Smooth muscle cell (in vitro differentiated cells): ENCODE results near the gene TAF9. TPM values are rescaled to one million over a fixed set of nuclear protein-coding genes. Genes with fewer than 3 reads are reported as not detected.

ENCODE experiments used
- DNase-seq: peaks from one replicate; lab custom pipeline; 2025; ENCODE audit not compliant: unreplicated experiment; lab: John Stamatoyannopoulos, UW
- H2AFZ ChIP-seq: fragments of 200-600 bp; sonication (generic); 2 replicates; pipeline ENCODE4 v1.6.0; 2016; ENCODE audit warnings: antibody characterized with exemption, low read depth, mild to moderate bottlenecking
- H3F3A ChIP-seq: fragments of 200-600 bp; sonication (generic); 2 replicates; pipeline ENCODE4 v1.6.0; 2017; ENCODE audit warnings: antibody characterized with exemption, low read depth
- H3K27ac ChIP-seq: fragments of 200-600 bp; sonication (generic); 2 replicates; pipeline ENCODE4 v1.5.1; 2016; ENCODE audit warnings: low read depth, mild to moderate bottlenecking
- H3K27me3 ChIP-seq: fragments of 200-600 bp; sonication (generic); 2 replicates; pipeline ENCODE4 v1.6.1; 2016; ENCODE audit warnings: low read depth, mild to moderate bottlenecking
- H3K36me3 ChIP-seq: fragments of 200-600 bp; sonication (generic); 2 replicates; pipeline ENCODE4 v1.5.1; 2016; ENCODE audit warnings: low read depth
- H3K4me1 ChIP-seq: fragments of 200-600 bp; sonication (generic); 2 replicates; pipeline ENCODE4 v1.5.1; 2016; ENCODE audit warnings: low read depth
- H3K4me2 ChIP-seq: fragments of 200-600 bp; sonication (generic); 2 replicates; pipeline ENCODE4 v1.6.0; 2016; ENCODE audit warnings: mild to moderate bottlenecking
- H3K4me3 ChIP-seq: fragments of 200-600 bp; sonication (generic); 2 replicates; pipeline ENCODE4 v1.5.1; 2016; ENCODE audit warnings: mild to moderate bottlenecking
- H3K79me2 ChIP-seq: fragments of 200-600 bp; sonication (generic); 2 replicates; pipeline ENCODE4 v1.6.0; 2016; ENCODE audit warnings: low read depth, mild to moderate bottlenecking
- H3K9ac ChIP-seq: fragments of 200-600 bp; sonication (generic); 2 replicates; pipeline ENCODE4 v1.6.0; 2016; ENCODE audit warnings: low read depth
- H3K9me3 ChIP-seq: fragments of 200-600 bp; sonication (generic); replicated peaks from 2 replicates; pipeline ENCODE4 v1.5.1; 2016; ENCODE audit warnings: low read depth
- H4K20me1 ChIP-seq: fragments of 200-600 bp; sonication (generic); 2 replicates; pipeline ENCODE4 v1.6.0; 2016; ENCODE audit warnings: low read depth
- WGBS: methylation state at CpG from one replicate; pipeline ENCODE4 v1.1.7; 2016; ENCODE audit warnings: low lambda C conversion rate; 5-methylcytosine and 5-hydroxymethylcytosine counted together
- polyA plus RNA-seq: library from polyadenylated mRNA; unstranded; fragments of >200 nt; fragmentation: Nextera tagmentation; extraction: Ambion mirVana; gene quantifications from 2 replicates; pipeline ENCODE4 v1.2.1, GENCODE V29; 2016
- total RNA-seq: library from RNA; depleted of rRNA; stranded (reverse); fragments of >200 nt; gene quantifications from 2 replicates; pipeline ENCODE4 v1.2.3, GENCODE V29; 2014
- TF ChIP-seq, protein P1 (sequence below): fragments of 200-600 bp; sonication (generic); IDR thresholded peaks from 2 replicates; pipeline ENCODE4 v1.5.1; 2017; ENCODE audit warnings: borderline replicate concordance, mild to moderate bottlenecking, antibody characterized with exemption; ENCODE audit not compliant: insufficient read depth, poor library complexity, severe bottlenecking

Gene TAF9
- total and polyA plus RNA-seq, 2 experiments from 2014 or later = 67.2 to 68.2 TPM

DNA sequence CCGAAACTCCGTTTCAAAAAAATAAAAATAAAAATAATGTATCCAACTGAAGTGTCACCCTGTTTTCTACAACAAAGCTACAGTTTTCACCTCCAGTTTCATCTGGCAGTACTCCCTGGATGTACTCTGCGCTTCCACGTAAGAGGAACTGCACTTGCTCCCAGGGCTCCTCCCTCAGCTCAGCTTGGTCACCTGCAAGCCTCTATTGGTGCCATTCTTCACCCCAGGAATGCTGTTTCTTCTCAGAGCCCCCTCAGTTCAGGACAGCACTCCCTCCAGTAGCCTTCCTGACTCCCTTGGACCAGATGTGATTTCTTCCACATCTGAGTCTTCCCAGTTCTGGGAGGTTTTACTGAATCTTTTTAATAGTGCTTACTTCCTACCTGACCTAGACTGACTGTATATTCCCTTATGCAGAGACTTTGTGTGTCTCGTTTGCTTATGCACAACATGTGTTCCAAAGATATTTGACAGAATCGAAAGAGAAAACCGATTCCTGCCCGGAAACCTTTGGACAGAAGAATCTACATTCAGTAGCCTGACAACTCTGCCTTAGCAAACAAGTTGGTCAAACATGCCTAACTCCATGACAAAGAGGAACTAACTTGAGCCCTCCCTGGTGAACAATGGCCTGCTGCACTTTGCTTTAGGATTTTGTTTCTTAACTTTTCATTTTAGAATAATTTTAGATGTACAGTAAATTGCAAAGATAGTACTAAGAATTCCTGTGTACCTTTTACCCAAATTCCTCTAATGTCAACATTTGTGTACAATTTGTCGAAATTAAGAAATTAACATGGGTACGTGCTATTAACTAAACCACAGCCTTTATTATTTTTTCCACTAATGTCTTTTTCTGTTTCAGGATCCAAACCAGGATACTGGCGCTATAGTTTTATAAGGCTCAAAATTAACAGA lies 37.5 kb downstream of the TAF9 start:
- WGBS = 91% methylated on average over 11 of the region's 11 CpGs
- Histone ChIP-seq H3F3A (no peaks in the 10 kb centered on the region), H3K9ac (no peak overlapping the region), H3K36me3 (no peaks in the 10 kb centered on the region), H3K4me1 (no peaks in the 10 kb centered on the region), H2AFZ (no peak overlapping the region), H3K27me3 (no peaks in the 10 kb centered on the region), H3K27ac (no peak overlapping the region), H3K9me3 (no peaks in the 10 kb centered on the region), H4K20me1 (no peaks in the 10 kb centered on the region), H3K79me2 (no peaks in the 10 kb centered on the region), H3K4me3 (peak overlapping the region; percentile 24), H3K4me2 (no peak overlapping the region)
- TF ChIP-seq, protein P1, sequence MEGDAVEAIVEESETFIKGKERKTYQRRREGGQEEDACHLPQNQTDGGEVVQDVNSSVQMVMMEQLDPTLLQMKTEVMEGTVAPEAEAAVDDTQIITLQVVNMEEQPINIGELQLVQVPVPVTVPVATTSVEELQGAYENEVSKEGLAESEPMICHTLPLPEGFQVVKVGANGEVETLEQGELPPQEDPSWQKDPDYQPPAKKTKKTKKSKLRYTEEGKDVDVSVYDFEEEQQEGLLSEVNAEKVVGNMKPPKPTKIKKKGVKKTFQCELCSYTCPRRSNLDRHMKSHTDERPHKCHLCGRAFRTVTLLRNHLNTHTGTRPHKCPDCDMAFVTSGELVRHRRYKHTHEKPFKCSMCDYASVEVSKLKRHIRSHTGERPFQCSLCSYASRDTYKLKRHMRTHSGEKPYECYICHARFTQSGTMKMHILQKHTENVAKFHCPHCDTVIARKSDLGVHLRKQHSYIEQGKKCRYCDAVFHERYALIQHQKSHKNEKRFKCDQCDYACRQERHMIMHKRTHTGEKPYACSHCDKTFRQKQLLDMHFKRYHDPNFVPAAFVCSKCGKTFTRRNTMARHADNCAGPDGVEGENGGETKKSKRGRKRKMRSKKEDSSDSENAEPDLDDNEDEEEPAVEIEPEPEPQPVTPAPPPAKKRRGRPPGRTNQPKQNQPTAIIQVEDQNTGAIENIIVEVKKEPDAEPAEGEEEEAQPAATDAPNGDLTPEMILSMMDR = no peak
- no peak for DNase-seq

DNA sequence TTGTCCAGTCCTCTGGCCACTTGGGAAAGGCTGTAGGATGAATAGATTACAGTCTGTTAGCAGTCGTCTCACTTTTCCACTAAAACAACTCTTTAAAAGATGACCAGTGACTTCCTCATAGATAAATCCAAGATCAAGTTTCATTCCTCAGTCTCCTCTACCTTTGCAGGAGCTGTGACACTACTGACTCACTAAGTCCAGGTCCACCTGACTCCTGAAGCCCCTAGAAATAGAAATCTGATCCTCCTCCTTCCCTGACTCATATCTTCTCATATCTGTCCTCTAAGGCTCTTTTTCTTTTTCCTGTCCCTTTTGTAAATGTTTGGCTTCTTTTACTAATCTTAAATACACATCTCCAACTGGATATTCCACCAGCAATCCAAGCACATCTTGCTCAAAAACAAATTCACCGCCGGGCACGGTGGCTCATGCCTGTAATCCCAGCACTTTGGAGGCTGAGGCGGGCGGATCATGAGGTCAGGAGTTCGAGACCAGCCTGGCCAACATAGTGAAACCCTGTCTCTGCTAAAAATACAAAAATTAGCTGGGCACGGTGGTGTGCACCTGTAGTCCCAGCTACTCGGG lies 39.3 kb downstream of the TAF9 start:
- H3K79me2 ChIP-seq = no peaks in the 10 kb centered on the region
- H3K9ac ChIP-seq = no peak overlapping the region
- WGBS = 93% methylated on average over 9 of the region's 9 CpGs
- no peaks in the 10 kb centered on the region for H3F3A ChIP-seq
- TF ChIP-seq, protein P1 = no peak
- no peaks in the 10 kb centered on the region for H4K20me1 ChIP-seq
- no peak overlapping the region for H3K4me2 ChIP-seq
- no peaks in the 10 kb centered on the region for H3K9me3 ChIP-seq
- H2AFZ ChIP-seq = no peak overlapping the region
- no peak for DNase-seq
- H3K27me3 ChIP-seq = no peaks in the 10 kb centered on the region
- H3K27ac ChIP-seq = no peak overlapping the region
- H3K4me1 ChIP-seq = no peaks in the 10 kb centered on the region
- no peaks in the 10 kb centered on the region for H3K36me3 ChIP-seq
- no peak overlapping the region for H3K4me3 ChIP-seq

DNA sequence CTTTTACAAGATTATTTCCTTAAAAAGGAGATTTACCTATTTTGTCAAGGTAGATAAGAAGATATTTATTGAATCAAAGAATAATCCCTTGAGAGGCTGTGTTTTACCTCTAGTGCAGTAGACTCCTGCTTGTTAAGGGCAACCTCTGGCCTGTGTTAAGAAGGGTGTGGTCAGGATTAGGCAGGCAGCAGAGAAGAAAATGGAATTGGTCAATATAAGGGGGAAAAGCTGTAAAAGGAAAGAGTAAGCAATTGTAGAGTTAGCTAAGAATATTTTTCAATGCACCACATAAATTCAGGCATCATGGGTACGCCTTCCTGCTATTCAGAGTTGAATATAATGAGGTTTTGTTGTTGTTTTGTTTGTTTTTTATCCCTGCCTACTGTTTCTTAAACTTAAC lies 43.0 kb downstream of the TAF9 start:
- Histone ChIP-seq H3K4me1 (no peaks in the 10 kb centered on the region), H3K27ac (no peak overlapping the region), H3K79me2 (no peaks in the 10 kb centered on the region), H3K9ac (no peak overlapping the region), H4K20me1 (no peaks in the 10 kb centered on the region), H2AFZ (no peak overlapping the region), H3K27me3 (no peaks in the 10 kb centered on the region), H3K4me3 (no peak overlapping the region), H3K4me2 (no peak overlapping the region), H3K36me3 (no peaks in the 10 kb centered on the region), H3K9me3 (no peaks in the 10 kb centered on the region), H3F3A (no peaks in the 10 kb centered on the region)
- DNase-seq = no peak
- WGBS = 100% methylated on average over 1 of the region's 1 CpG
- TF ChIP-seq, protein P1 = no peak

DNA sequence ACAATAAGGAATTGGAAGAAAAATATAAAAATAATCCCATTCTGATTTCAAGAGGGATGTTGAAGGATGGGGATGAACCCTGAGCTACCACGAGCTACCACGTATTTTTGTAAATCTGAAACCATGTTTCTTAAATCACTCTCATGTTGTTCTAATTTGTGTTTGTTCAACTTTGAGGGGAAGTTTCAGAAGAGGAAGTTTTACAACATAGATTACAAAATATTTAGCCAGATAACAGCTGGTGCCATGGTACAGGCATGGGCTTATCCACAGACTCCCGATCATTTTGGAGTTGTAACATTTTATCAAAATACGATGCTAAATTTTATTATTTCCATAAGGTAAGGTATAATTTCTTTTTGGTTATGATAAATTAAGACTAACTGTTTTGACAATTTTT lies 51.9 kb downstream of the TAF9 start:
- no peak overlapping the region for H2AFZ ChIP-seq
- H3K27me3 ChIP-seq = no peaks in the 10 kb centered on the region
- no peaks in the 10 kb centered on the region for H4K20me1 ChIP-seq
- WGBS = 86% methylated on average over 4 of the region's 4 CpGs
- no peak overlapping the region for H3K4me2 ChIP-seq
- H3F3A ChIP-seq = no peaks in the 10 kb centered on the region
- no peak for DNase-seq
- H3K9me3 ChIP-seq = no peaks in the 10 kb centered on the region
- no peaks in the 10 kb centered on the region for H3K36me3 ChIP-seq
- TF ChIP-seq, protein P1 = no peak
- no peaks in the 10 kb centered on the region for H3K79me2 ChIP-seq
- H3K27ac ChIP-seq = no peak overlapping the region
- H3K9ac ChIP-seq = no peak overlapping the region
- H3K4me1 ChIP-seq = no peaks in the 10 kb centered on the region
- H3K4me3 ChIP-seq = no peak overlapping the region
